T-helper 1 cell (primary cell): Measurements from ENCODE around the gene PCNT.
"Not testable (repeated sequence)": the region's sequence is repeated elsewhere in the genome, so short reads cannot be mapped to it uniquely, and the experiment has no call there.

ENCODE experiments used
- DNase-seq, 5 donors: peaks; one replicate each; pipeline ENCODE4 v3.0.0-alpha.2; 2012 to 2020

Gene PCNT

DNA sequence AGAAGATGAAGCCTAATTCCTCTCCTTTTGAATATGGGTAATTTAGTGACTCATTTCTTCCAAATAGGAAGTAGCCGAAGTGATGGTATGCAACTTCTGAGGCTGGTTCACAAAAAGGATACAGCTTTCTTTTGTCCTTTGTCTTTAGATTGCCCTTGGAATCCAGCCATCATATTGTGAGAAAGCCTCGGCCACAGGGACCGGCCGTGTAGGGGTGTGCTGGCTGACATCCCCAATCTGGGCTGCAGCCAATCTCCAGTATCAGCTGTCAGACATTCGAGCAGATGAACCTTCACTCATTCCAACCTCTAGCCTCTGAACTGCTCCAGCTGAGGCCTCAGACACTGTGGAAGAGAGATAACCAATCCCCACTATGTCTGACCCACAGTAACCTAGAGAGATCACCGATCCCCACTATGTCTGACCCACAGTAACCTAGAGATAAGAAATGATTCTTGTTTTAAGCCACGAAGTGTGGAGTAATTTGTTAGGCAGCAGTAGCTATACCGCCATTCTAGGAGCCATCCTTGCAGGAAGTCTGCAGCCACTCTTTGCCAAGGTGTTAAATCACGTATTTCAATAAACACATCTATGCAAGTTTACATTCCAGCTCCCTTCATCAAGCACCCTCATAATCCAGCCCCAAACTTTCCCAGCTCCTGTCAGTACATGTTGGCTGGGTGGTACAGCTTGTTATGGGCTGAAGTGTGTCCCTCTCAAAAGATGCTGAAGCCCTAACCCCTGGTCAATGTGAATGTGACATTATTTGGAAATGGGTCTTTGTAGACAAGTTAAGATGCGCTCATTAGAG lies 131.8 kb downstream of the PCNT start:
- DNase-seq, result no peak

DNA sequence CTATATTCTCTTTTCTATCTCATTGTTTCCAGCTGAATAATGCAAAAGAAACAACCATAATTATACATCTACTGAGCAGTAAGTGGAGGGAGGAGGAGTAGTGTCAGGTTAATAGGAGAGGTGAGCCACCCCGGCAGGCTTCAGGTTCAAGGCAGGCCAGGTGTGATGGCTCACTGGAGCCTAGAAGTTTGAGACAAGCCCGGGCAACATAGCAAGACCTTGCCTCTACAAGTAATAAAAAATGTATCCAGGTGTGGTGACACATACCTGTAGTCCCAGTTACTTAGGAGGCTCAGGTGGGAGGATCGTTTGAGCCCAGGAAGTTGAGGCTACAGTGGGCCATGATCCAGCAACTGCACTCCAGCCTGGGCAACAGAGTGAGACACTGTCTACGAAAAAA lies 132.8 kb downstream of the PCNT start:
- DNase-seq, result no peak

DNA sequence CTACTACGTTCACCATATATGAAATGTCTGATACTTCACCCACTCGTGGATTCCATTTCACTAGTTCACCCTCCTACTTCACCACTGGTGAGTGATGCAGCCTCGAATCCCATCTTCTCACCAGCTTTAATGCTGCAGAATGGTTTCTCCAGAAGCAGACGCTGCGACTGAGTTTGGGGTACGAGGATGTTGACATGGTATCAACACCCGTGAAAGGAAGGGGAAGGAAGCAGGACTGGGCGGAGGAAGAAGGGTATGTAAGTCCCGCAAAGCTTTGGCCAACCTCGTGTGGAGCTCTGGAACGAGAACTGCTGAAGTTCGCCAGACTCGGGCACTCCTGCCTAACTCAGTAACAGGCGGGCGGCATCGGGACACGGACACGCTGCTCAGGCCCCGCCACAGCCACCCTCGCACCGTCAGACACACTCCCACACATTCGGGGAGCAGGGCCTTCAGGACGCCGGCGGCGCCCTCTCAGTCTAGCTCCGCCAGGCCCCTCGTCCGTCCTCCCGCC lies 133.9 kb downstream of the PCNT start:
- DNase-seq, result peak in 2 of 5 donors; percentile 13 to 48

DNA sequence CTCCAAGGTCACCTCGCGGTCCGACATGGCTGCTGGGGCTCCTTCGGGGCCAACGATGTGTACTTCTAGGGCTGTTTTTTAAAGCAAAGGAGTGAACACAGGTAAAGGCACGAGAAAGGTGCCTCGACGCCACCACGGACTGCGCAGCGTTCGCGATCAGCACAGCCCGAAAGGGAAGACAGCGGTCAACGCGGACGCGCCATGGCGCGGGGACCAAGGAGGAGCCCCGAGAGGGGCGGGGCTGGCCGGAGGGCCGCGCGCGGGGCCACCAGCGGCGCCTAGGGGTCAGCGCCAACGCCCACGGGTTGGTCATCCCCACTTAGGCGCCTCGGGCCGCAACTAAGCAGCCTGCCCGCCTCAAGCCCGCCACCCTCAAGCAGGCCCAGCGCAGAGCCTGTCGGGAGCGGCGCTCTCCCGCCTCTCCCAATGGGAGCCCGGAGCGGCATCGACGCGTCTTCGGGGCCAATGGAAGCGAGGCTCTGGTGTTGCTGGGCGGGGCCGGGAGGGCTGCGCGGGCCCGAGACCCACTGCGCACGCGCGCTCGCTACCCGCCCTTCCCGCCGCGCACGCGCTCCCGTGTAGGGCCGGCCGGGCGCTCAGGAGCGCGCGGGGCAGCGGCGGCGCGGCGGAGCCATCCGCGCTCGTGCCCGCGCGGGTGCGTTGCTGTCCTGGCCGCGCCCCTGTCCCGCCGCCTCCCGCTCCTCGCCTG lies 134.5 kb downstream of the PCNT start, which contains the start of gene DIP2A:
DIP2A (plus strand) TSS at position 577 of the 709 bp plus-strand sequence. CDS start 241 bp downstream, outside the sequence.
- peak; percentile 88 to 98 (median 90) for DNase-seq

DNA sequence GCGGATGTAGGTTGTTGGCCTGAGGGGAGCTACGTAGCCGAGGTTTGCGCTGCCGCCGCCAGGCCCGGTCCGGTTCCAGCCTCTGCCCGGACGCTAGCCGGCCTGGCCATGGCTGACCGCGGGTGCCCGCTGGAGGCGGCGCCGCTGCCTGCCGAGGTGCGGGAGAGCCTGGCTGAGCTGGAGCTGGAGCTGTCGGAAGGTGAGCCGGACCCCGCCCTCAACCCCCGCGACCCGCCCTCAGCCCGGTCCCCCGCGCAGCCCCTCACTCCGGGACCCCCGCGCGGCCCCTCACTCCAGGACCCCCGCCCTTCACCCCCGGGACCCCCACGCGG lies 135.0 kb downstream of the PCNT start:
- DNase-seq, result no peak

DNA sequence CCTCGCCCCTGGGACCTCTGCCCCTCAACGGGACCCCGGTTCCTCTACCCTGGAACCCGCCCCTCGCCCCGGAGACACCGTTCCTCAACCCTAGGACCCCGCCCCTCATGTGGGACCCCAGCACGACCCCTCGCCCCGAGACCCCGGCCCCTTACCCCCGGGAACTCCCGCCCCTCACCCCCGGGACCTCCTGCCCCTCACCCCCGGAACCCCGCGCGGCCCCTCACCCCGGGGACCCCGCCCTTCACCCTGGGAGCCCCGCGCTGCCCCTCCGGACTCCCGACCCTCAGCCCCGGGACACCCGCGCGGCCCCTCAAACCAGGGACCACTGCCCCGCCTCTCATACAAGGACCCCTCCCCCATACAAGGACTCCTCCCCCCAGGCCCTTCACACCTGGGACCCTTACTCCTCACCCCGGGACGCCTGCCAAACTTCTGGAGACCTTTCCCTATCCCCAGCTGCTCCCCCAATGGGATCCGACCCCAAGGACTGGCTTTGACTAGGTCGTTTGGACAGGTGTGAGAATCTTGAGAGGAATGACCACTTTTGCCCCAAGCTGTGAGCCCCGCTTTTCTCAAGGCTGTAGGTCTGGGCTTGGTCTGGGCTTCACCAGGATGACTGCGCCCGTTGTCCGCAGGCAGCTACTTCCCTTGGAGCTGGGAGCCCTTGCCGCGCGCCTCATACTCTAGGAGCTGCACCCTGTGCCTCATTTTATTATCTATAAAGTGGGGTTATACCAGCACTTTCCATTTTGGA lies 135.6 kb downstream of the PCNT start:
- peak in 2 of 5 donors; percentile 6 for DNase-seq

DNA sequence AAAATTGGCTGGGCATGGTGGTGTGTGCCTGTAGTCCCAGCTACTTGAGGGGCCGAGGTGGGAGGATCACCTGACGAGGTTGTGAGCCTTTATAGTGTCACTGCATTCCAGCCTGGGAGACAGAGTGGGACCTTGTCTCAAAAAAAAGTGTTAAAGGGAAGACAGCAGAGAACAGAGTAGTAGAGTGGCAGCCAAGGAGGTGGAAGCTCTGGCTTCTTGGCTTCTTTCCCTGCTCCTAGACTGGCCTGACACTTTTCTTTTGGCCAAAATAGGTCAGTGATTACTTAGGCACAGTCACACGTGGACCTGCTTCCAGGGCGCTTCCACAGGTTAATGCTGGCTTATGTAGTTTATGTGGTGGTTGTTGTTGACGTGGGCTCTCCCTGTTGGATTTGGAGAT lies 138.0 kb downstream of the PCNT start:
- DNase-seq, result no peak

DNA sequence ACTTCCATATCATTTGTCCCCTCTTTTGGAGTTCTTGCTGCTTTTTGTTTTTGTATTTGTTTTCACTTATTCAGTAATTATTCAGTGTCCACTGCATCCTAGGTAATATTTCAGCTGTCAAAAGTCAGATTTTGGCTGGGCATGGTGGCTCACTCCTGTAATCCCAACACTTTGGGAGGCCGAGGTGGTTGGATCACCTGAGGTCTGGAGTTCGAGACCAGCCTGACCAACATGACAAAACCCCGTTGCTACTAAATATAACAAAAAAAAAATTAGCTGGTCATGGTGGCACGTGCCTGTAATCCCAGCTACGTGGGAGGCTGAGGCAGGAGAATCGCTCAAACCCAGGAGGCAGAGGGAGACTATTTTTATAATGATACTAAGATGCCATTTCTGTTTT lies 141.2 kb downstream of the PCNT start:
- DNase-seq, result not testable (repeated sequence)

DNA sequence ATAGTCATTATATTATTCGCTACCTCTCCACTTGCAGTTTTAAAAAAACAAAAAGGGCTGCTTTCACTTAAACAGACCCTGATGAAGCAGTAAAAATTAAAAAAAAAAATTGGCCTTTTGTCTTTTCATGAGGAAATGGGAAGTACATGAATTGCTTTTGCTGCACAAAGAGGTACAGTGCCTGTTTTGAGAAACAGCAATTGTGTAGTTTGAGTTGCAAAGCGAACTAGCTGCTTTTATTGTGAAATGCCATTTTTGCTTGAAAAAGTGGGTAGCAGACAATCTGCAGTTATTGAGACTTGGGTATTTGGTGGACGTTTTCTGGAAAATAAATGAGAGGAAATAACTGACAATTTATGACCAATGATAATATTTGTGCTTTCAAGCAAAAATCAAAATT lies 141.7 kb downstream of the PCNT start:
- no peak for DNase-seq

DNA sequence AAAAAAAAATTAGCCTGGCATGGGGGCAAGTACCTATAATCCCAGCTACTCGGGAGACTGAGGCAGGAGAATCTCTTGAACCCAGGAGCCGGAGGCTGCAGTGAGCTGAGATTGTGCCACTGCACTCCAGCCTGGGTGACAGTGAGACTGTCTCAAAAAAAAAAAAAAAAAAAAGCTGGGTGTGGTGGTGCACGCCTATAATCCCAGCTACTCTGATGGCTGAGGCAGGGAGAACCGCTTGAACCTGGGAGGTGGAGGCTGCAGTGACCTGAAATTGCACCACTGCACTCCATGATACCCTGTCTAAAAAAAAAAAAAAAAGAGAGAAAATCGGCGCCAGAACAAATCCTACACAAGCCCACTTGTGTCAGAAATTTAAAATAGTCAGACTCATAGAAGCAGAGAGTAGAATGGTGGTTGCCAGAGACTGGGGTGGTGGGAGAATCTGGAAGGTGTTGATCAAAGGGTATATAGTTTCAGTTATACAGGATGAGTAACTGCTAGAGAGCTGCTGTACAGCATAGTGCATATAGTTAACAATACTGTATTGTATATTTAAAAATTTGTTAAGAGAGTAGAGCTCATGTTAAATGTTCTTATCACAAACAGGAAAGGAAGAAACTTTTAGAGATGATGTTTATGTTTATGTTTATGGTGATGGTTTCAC lies 144.3 kb downstream of the PCNT start:
- no peak for DNase-seq

DNA sequence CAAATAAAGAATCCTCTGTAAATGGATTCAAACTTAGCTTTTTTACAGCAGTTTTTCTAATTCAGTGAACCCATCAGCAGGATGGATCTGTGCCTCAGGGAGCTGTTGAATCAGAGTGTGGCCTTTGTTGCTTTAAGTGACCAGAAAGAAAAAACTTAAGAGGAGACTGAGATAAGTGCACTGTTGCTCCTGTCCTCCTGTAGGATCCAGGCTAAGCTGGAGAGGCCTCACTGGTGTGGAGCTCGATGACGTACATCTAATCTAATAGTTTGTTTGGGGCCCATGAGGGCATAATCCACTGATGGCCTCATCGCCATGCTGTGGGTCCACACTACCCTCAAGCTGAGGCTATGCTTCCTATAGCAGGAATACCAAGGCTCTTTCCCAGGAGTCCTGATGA lies 145.3 kb downstream of the PCNT start:
- no peak for DNase-seq

DNA sequence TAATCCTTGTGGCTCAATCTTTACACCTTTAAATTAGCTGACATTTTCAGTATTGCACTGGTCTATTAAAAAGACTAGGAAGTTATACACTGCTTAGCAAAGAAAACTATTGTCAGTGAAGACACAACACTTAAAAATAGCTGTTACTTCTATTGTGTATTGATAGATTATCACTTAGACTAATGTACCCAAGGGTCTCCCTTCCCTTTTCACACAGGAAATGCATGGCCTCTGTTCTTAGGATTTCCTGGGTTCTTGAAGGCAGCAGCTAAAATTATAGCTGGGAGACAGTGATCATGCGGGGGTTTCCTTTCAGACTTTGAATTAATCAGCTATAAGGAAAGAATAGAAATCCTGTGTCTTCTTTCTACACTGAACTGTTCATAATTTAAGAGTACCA lies 147.6 kb downstream of the PCNT start:
- no peak for DNase-seq

DNA sequence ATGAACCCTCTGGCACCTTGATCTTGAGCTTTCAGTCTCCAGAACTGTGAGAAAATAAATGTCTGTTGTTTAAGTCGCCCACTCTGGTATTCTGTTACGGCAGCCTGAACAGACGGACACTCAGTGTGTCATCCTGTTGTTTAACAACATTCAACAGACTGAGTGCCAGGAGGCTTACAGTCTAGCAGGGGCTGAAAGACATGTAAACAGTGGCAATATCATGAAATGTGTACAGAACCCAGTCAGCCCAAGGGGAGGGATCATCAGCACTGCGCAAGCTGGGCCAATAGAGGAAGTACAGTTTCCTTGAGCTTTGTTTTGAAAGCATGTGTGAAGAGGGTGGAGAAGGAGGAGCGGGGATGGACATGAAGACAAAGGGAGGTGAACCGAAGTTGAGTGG lies 148.3 kb downstream of the PCNT start:
- no peak for DNase-seq

DNA sequence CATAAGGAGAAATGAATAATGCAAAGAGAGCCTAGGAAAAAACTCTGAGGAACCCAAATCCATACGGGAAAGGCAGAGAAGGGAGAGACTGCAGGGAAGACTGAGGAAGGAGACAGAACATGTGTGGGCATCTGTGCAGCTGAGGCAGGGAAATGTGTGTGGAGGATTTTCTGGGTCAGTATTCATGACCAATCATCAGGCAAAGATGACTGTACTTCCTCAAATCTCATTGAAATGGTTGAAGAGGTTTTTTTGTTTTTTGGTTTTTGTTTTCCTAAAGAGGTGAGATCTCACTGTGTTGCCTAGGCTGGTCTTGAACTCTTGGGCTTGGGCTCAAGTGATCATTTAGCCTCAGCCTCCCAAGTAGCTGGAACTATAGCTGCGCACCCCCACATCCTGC lies 150.4 kb downstream of the PCNT start:
- DNase-seq, result no peak

DNA sequence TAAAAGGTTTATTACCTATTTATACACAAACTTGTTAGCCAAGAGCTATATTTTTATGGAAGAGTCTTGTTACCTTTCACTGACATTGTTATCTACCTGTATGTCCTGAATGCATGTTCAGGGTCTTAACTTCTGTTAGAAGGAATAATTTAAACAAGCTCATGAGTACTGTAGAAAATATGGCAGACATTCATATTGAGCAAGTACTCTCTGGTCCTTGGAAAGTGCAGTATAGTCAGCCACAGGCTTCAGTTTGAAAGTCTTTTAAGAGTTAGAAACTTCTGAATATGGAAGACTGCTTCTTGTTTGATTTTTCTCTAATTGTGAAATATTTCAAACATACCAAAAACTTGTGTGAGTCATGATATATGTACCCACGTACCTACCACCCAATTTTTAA lies 151.3 kb downstream of the PCNT start:
- no peak for DNase-seq

DNA sequence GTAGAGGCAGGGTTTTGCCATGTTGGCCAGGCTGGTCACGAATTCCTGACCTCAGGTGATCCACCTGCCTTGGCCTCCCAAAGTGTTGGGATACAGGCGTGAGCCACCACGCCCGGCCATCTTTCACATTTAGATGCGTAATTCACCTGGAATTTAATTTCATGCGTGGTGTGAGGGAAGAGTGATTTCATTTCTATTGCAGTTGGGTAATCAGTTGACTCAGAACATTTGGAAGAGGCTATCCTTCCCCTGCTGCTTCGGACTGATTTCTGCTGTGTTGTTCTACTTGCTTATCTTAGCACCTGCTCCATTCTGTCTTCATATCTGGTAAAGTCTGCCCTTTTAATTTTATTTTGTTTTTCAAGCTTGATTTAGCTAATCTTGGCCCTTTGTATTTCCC lies 153.8 kb downstream of the PCNT start:
- DNase-seq, result no peak

DNA sequence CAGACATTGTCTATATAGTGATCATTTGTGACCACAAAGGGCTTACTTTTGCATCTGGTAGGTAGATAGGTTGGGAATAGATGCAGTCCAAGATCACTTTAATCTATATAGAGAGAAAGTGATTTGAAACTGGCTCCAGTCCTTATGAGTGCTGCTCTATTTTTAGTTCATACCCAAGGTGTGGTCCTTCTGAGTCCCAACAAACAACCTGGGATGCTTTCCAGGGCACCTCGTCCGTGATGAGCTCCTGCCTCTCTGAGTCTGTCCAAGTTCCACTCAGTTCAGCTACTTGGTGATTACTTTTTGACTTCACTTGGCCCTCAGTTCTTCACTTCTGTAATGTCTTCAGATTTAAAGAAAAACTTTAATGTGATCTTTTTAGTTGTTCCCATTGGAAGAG lies 155.0 kb downstream of the PCNT start:
- no peak for DNase-seq

DNA sequence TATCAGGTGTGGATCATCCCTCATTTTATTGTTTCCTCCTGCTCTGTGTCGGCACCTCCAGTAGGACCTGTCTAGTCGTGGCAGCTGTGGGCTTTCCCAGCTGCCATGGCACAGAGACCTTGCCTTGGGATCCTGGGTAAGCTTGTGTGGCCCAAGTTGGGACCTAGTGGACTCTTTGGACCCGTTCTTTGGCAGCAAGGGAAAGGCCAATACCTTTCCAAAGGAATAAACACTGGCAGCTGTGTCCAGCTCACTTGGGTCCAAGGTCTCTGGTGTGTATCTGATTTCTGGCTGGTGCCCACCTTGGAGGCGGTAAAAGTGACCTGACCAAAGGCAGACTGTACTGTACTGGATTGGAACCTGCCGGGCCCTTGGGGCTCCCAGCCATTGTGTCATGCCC lies 156.5 kb downstream of the PCNT start:
- no peak for DNase-seq

DNA sequence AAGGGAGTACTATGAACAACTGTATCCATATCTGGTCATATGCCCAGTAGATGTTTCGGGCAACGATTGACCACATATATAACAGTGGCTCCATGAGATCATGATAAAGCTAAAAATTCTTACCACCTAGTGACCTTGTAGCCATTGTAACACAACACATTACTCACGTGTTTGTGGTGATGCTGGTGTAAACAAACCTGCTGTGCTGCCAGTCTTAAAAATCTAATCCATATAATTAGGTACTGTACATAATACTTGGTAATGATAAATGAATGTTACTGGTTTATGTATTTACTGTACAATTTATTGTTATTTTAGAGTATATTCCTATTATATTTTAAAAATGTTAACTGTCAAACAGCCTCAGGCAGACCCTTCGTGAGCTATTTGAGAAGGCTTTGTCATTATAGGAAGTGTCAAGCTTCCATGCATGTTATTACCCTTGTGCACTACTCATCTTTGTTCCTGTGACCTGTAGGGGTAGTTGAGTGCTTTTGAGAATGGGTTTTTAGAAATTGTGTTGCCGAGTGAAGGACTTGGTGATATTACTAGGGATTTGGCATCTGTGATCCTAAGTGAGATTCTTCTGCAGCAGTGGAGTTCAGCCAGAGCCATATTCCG lies 158.4 kb downstream of the PCNT start:
- DNase-seq, result no peak

DNA sequence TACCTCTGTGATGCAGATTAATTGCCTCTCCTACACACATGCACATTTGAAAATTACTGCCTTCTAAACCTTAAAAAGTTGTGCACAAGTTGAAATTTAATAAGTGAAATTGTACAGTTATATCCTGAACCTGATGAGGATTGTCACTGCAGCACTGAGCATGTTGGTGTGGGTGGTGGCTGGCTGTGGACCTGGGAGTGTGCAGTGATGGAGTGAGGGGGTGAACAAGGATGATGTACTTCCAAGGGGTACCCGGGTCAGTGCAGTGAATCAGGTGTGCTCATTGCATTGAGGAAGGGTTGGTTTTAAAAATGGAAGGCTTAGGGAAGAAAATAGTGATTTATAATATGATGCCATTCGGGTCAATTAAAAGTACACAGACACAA lies 158.9 kb downstream of the PCNT start:
- no peak for DNase-seq

DNA sequence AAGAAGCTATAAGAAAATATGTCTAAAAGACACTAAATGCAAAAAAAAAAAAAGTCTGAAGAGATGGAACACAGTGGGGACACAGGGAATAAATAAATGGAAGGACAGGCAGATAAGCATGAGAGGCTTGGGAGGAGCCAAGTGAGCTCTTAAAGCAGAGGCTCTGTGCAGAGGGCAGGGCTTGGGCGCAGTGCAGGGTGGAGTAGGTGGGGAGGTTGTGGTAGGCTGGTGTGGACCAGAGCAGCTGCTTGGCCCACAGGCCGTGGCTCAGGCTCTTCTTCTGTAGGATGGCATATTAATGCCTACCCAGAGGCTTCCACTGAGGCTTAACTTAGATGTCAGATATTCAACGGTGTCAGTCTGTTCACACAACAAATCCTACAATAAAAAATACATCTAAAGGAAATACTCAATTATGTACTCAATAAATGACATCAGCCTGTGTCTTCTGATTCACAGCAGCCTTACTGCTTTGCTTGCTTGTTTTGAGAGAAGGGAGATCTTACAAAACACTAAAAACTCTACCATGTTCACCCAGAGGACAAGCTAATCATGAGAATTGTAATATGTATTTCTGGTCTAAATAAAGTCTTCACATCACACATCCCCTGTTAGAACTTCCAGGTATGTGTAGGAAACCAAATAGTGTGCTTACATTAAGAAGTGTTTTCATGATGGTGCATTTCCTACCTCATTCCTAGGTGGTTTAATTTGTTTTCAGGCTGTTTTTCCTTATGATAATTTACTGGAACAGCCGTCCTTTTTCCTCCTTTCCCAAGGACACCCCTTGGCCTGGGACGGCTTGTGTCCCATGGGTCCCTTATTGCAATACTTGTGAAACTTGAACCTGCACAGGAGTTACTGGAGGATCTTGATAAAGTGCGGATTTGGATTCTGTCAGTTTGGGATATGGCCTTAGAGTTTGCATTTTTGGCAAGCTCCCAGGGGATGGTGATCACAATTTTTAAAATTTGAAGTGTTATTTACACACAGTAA lies 159.6 kb downstream of the PCNT start:
- no peak for DNase-seq
